ENCODE results near the gene CCDC148. TPM values are rescaled to one million over a fixed set of nuclear protein-coding genes. Genes with fewer than 3 reads are reported as not detected.
A peak's percentile ranks its signal among the peaks of the same experiment; 100 is the strongest.

CCDC148 gene
- total RNA-seq, 1 donor from 2014 or later: 2.4 TPM

DNA sequence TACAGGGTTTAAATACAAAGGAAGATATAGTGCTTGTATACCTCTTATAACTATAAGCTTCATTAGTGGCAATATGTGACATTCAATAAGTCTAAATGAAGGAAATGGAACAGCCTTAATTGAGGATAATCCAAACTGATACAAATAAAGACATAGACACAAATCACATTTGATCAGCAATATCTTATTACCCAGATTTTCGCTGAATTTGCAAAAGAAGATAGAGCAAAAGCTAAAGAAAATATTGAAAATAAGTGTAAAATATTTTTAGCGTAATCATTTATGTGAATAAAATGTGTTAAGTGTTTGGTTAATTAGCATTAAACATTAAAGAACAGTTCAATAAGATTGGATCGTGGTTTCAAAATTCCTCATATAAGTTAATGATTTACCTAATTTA is 51.2 kb downstream of the CCDC148 start:
- Histone ChIP-seq H3K4me2 (ENCODE audit: low read length) (no peak overlapping the region), H2AFZ (ENCODE audit: low read depth, low read length) (no peak overlapping the region), H3K4me3 (ENCODE audit: insufficient read depth, low read depth, low read length) (no peak overlapping the region), H3K36me3 (ENCODE audit: insufficient read depth, low read length) (no peaks in the 10 kb centered on the region), H3K27ac (ENCODE audit: low read depth, low read length) (no peak overlapping the region), H3K9me3 (ENCODE audit: insufficient read depth, low read depth, low read length) (peaks cover 3% of the 10 kb centered on the region), H4K20me1 (ENCODE audit: insufficient read depth, low read length) (no peaks in the 10 kb centered on the region), H3K79me2 (ENCODE audit: insufficient read depth, low read length) (no peaks in the 10 kb centered on the region), H3K9ac (ENCODE audit: low read length) (no peak overlapping the region), H3K27me3 (ENCODE audit: insufficient read depth, low read length) (no peaks in the 10 kb centered on the region), H3K4me1 (ENCODE audit: insufficient read depth, low read length) (no peaks in the 10 kb centered on the region)
- TF ChIP-seq, protein P1, sequence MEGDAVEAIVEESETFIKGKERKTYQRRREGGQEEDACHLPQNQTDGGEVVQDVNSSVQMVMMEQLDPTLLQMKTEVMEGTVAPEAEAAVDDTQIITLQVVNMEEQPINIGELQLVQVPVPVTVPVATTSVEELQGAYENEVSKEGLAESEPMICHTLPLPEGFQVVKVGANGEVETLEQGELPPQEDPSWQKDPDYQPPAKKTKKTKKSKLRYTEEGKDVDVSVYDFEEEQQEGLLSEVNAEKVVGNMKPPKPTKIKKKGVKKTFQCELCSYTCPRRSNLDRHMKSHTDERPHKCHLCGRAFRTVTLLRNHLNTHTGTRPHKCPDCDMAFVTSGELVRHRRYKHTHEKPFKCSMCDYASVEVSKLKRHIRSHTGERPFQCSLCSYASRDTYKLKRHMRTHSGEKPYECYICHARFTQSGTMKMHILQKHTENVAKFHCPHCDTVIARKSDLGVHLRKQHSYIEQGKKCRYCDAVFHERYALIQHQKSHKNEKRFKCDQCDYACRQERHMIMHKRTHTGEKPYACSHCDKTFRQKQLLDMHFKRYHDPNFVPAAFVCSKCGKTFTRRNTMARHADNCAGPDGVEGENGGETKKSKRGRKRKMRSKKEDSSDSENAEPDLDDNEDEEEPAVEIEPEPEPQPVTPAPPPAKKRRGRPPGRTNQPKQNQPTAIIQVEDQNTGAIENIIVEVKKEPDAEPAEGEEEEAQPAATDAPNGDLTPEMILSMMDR (IDR thresholded peaks at IDR 0.05; ENCODE audit: insufficient read depth, low read depth, low read length): no peak
- TF ChIP-seq EZH2 (IDR thresholded peaks at IDR 0.05; ENCODE audit: insufficient read depth, low read length): no peak
- H3K27me3 Mint-ChIP-seq (ENCODE audit: low read depth, unreplicated experiment): no peaks in the 10 kb centered on the region
- no peak overlapping the region for H3K27ac Mint-ChIP-seq (ENCODE audit: unreplicated experiment)
- no peaks in the 10 kb centered on the region for H3K4me1 Mint-ChIP-seq (ENCODE audit: low read depth, unreplicated experiment)
- no peak for DNase-seq (ENCODE audit: low read depth)
- peak; percentile 17 for FAIRE-seq
- no peak overlapping the region for H3K4me3 Mint-ChIP-seq (ENCODE audit: unreplicated experiment)
- H3K9me3 Mint-ChIP-seq (ENCODE audit: unreplicated experiment): peaks cover 9% of the 10 kb centered on the region
- H3K36me3 Mint-ChIP-seq (ENCODE audit: low read depth, unreplicated experiment): no peaks in the 10 kb centered on the region

DNA sequence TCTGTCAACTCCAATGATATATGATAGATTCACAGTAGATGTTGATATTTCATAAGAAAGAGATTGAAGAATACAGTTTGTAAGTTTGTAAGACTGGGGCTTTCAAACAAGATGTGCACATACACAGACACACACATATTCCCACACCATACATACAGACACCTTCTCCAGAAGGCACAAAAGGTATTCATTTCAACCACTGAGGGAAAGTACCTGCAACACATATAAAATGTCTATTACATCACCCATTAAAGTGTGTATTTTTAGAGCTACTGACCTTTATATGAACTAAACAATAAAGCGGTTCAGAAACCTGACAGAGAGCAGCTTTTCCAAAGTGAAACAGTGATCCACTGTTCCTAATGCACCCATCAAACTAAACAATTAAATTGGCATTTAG is 53.3 kb downstream of the CCDC148 start:
- DNase-seq (ENCODE audit: low read depth) (peak; percentile 10), FAIRE-seq (no peak)
- Histone ChIP-seq H3K9ac (ENCODE audit: low read length) (no peak overlapping the region), H4K20me1 (ENCODE audit: insufficient read depth, low read length) (no peaks in the 10 kb centered on the region), H2AFZ (ENCODE audit: low read depth, low read length) (no peak overlapping the region), H3K4me1 (ENCODE audit: insufficient read depth, low read length) (no peaks in the 10 kb centered on the region), H3K4me3 (ENCODE audit: insufficient read depth, low read depth, low read length) (no peak overlapping the region), H3K79me2 (ENCODE audit: insufficient read depth, low read length) (no peaks in the 10 kb centered on the region), H3K27me3 (ENCODE audit: insufficient read depth, low read length) (no peaks in the 10 kb centered on the region), H3K36me3 (ENCODE audit: insufficient read depth, low read length) (no peaks in the 10 kb centered on the region), H3K4me2 (ENCODE audit: low read length) (no peak overlapping the region), H3K9me3 (ENCODE audit: insufficient read depth, low read depth, low read length) (no peaks in the 10 kb centered on the region), H3K27ac (ENCODE audit: low read depth, low read length) (no peak overlapping the region)
- Mint-ChIP-seq H3K4me3 (ENCODE audit: unreplicated experiment) (no peak overlapping the region), H3K9me3 (ENCODE audit: unreplicated experiment) (peaks cover 8% of the 10 kb centered on the region), H3K4me1 (ENCODE audit: low read depth, unreplicated experiment) (no peaks in the 10 kb centered on the region), H3K27me3 (ENCODE audit: low read depth, unreplicated experiment) (no peaks in the 10 kb centered on the region), H3K36me3 (ENCODE audit: low read depth, unreplicated experiment) (no peaks in the 10 kb centered on the region), H3K27ac (ENCODE audit: unreplicated experiment) (no peak overlapping the region)
- TF ChIP-seq, protein P1 (IDR thresholded peaks at IDR 0.05; ENCODE audit: insufficient read depth, low read depth, low read length): no peak
- TF ChIP-seq EZH2 (IDR thresholded peaks at IDR 0.05; ENCODE audit: insufficient read depth, low read length): no peak

DNA sequence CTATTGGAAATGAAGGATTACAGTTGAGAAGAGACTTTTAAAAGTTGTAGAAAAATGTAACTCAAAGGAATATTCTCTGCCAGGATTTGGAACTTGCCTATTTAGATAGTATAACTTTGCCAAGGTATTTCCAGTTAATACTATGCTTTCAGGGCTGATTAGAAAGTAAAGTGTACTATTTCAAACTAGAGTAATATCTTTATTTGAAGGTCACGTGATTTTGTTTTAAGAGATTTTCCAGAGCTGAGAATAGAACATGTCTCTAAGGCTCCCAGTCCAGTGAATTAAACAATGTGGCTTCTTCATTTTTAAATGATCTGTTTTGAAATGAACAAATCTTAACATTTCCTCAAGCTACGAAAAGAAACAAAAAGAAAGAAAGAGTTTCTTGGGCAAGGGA is 53.9 kb downstream of the CCDC148 start:
- no peaks in the 10 kb centered on the region for H3K4me1 Mint-ChIP-seq (ENCODE audit: low read depth, unreplicated experiment)
- TF ChIP-seq EZH2 (IDR thresholded peaks at IDR 0.05; ENCODE audit: insufficient read depth, low read length): no peak
- TF ChIP-seq, protein P1 (IDR thresholded peaks at IDR 0.05; ENCODE audit: insufficient read depth, low read depth, low read length): no peak
- H3K36me3 ChIP-seq (ENCODE audit: insufficient read depth, low read length): no peaks in the 10 kb centered on the region
- H4K20me1 ChIP-seq (ENCODE audit: insufficient read depth, low read length): no peaks in the 10 kb centered on the region
- H3K79me2 ChIP-seq (ENCODE audit: insufficient read depth, low read length): no peaks in the 10 kb centered on the region
- H3K4me2 ChIP-seq (ENCODE audit: low read length): no peak overlapping the region
- H3K27ac ChIP-seq (ENCODE audit: low read depth, low read length): no peak overlapping the region
- no peaks in the 10 kb centered on the region for H3K36me3 Mint-ChIP-seq (ENCODE audit: low read depth, unreplicated experiment)
- no peak overlapping the region for H3K4me3 Mint-ChIP-seq (ENCODE audit: unreplicated experiment)
- H3K9me3 ChIP-seq (ENCODE audit: insufficient read depth, low read depth, low read length): no peaks in the 10 kb centered on the region
- H3K9me3 Mint-ChIP-seq (ENCODE audit: unreplicated experiment): peaks cover 8% of the 10 kb centered on the region
- no peak overlapping the region for H3K27ac Mint-ChIP-seq (ENCODE audit: unreplicated experiment)
- no peak overlapping the region for H2AFZ ChIP-seq (ENCODE audit: low read depth, low read length)
- FAIRE-seq: no peak
- H3K27me3 ChIP-seq (ENCODE audit: insufficient read depth, low read length): no peaks in the 10 kb centered on the region
- no peaks in the 10 kb centered on the region for H3K4me1 ChIP-seq (ENCODE audit: insufficient read depth, low read length)
- H3K9ac ChIP-seq (ENCODE audit: low read length): no peak overlapping the region
- H3K27me3 Mint-ChIP-seq (ENCODE audit: low read depth, unreplicated experiment): no peaks in the 10 kb centered on the region
- DNase-seq (ENCODE audit: low read depth): no peak
- no peak overlapping the region for H3K4me3 ChIP-seq (ENCODE audit: insufficient read depth, low read depth, low read length)
